Right hindlimb (tissue), 1 donor: ENCODE data around the gene FANCC.

Experiments used
- DNase-seq: peaks from one replicate; pipeline ENCODE4 v3.0.0-alpha.2; 2018

The FANCC gene

GRCh38 chr9:95139126-95139525 lies 178.4 kb downstream of the FANCC start:
- DNase-seq = no peak

GRCh38 chr9:95138474-95138873 lies 179.0 kb downstream of the FANCC start:
- peak; percentile 50 for DNase-seq

- DNase-seq = no peak
Observed at GRCh38 chr9:95137587-95138145, 179.8 kb downstream of the FANCC start.

- DNase-seq = no peak
Observed at GRCh38 chr9:95135756-95136155, 181.8 kb downstream of the FANCC start.

- no peak for DNase-seq
Observed at GRCh38 chr9:95134457-95134881, 183.0 kb downstream of the FANCC start.

GRCh38 chr9:95133325-95133705 lies 184.2 kb downstream of the FANCC start:
- no peak for DNase-seq

GRCh38 chr9:95132366-95133324 lies 184.9 kb downstream of the FANCC start:
- no peak for DNase-seq

- peak; percentile 84 for DNase-seq
Observed at GRCh38 chr9:95131023-95131943, 186.2 kb downstream of the FANCC start.

- no peak for DNase-seq
Observed at GRCh38 chr9:95130484-95130883, 187.0 kb downstream of the FANCC start.

- no peak for DNase-seq
Observed at GRCh38 chr9:95129476-95130291, 187.8 kb downstream of the FANCC start.

- no peak for DNase-seq
Observed at GRCh38 chr9:95128177-95128524, 189.4 kb downstream of the FANCC start.

- peak; percentile 89 for DNase-seq
Observed at GRCh38 chr9:95127249-95128176, 190.0 kb downstream of the FANCC start.

GRCh38 chr9:95126739-95127138 lies 190.8 kb downstream of the FANCC start:
- no peak for DNase-seq

GRCh38 chr9:95125652-95126051 lies 191.9 kb downstream of the FANCC start:
- DNase-seq = peak; percentile 12

GRCh38 chr9:95124582-95125367 lies 192.7 kb downstream of the FANCC start:
- no peak for DNase-seq

- peak; percentile 12 for DNase-seq
Observed at GRCh38 chr9:95120781-95121370, 196.6 kb downstream of the FANCC start.

- peak; percentile 6 for DNase-seq
Observed at GRCh38 chr9:95118596-95118995, 198.9 kb downstream of the FANCC start.

GRCh38 chr9:95116808-95117204 lies 200.7 kb downstream of the FANCC start:
- peak; percentile 10 for DNase-seq

- DNase-seq = peak; percentile 7
Observed at GRCh38 chr9:95116002-95116807, 201.3 kb downstream of the FANCC start.
